Measurements from ENCODE around the gene PSMD6.

GRCh38 chr3:64049832-64050231, 26.5 kb upstream of the PSMD6 start:
- TF ChIP-seq CTCF (IDR thresholded peaks at IDR 0.05) (no peak), POLR2A (IDR thresholded peaks at IDR 0.05) (no peak)

Measured in breast epithelium (tissue), 3 donors.